ENCODE data around the gene ATAD3A. TPM values are rescaled to one million over a fixed set of nuclear protein-coding genes. Genes with fewer than 3 reads are reported as not detected.

The ATAD3A gene
- total RNA-seq, 2 experiments from 2014 or later = 17.0 to 19.5 TPM

GRCh38 chr1:1544544-1544943, 32.6 kb downstream of the ATAD3A start:
- peaks cover 22% of the 10 kb centered on the region for H3K36me3 ChIP-seq (ENCODE audit: insufficient read depth, low read length)
- ChIA-PET CTCF (no interaction called here), POLR2A (no interaction called here)
- intact Hi-C loops (cut with DNase I, micrococcal nuclease) = no loop called here
- ATAC-seq (ENCODE audit: poor library complexity) (no peak), DNase-seq (no peak)
- H3K4me1 ChIP-seq (ENCODE audit: insufficient read depth, low read length) = peaks cover 12% of the 10 kb centered on the region
- no peaks in the 10 kb centered on the region for H3K27me3 ChIP-seq (ENCODE audit: control insufficient read depth in 1 of 2, insufficient read depth in 2 of 2, low read length in 2 of 2)
- H3K9me3 Mint-ChIP-seq = no peaks in the 10 kb centered on the region
- H3K4me3 ChIP-seq (ENCODE audit: low read length) = no peak overlapping the region
- H3K27me3 Mint-ChIP-seq = no peaks in the 10 kb centered on the region
- TF ChIP-seq, protein P1, sequence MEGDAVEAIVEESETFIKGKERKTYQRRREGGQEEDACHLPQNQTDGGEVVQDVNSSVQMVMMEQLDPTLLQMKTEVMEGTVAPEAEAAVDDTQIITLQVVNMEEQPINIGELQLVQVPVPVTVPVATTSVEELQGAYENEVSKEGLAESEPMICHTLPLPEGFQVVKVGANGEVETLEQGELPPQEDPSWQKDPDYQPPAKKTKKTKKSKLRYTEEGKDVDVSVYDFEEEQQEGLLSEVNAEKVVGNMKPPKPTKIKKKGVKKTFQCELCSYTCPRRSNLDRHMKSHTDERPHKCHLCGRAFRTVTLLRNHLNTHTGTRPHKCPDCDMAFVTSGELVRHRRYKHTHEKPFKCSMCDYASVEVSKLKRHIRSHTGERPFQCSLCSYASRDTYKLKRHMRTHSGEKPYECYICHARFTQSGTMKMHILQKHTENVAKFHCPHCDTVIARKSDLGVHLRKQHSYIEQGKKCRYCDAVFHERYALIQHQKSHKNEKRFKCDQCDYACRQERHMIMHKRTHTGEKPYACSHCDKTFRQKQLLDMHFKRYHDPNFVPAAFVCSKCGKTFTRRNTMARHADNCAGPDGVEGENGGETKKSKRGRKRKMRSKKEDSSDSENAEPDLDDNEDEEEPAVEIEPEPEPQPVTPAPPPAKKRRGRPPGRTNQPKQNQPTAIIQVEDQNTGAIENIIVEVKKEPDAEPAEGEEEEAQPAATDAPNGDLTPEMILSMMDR (IDR thresholded peaks at IDR 0.05) = no peak
- no peak overlapping the region for H3K27ac Mint-ChIP-seq
- no peak overlapping the region for H3K27ac ChIP-seq (ENCODE audit: low read depth in 1 of 2, low read length in 2 of 2)
- peaks cover 7% of the 10 kb centered on the region for H3K36me3 Mint-ChIP-seq (ENCODE audit: low read depth)
- H3K4me1 Mint-ChIP-seq (ENCODE audit: low read depth) = peaks cover 5% of the 10 kb centered on the region
- peaks cover 0 to 5% of the 10 kb centered on the region in 2 experiments for H3K9me3 ChIP-seq (ENCODE audit: control insufficient read depth in 1 of 2, insufficient read depth in 1 of 2, low read length in 2 of 2)
- H3K4me3 Mint-ChIP-seq = no peak overlapping the region

- Mint-ChIP-seq H3K27me3 (no peaks in the 10 kb centered on the region), H3K9me3 (no peaks in the 10 kb centered on the region), H3K27ac (no peak overlapping the region), H3K36me3 (ENCODE audit: low read depth) (peaks cover 7% of the 10 kb centered on the region), H3K4me1 (ENCODE audit: low read depth) (peaks cover 5% of the 10 kb centered on the region), H3K4me3 (no peak overlapping the region)
- Histone ChIP-seq H3K27me3 (ENCODE audit: control insufficient read depth in 1 of 2, insufficient read depth in 2 of 2, low read length in 2 of 2) (no peaks in the 10 kb centered on the region), H3K4me1 (ENCODE audit: insufficient read depth, low read length) (peaks cover 5% of the 10 kb centered on the region), H3K9me3 (ENCODE audit: control insufficient read depth in 1 of 2, insufficient read depth in 1 of 2, low read length in 2 of 2) (peaks cover 0 to 5% of the 10 kb centered on the region in 2 experiments), H3K36me3 (ENCODE audit: insufficient read depth, low read length) (peaks cover 21% of the 10 kb centered on the region), H3K27ac (ENCODE audit: low read depth in 1 of 2, low read length in 2 of 2) (no peak overlapping the region), H3K4me3 (ENCODE audit: low read length) (no peak overlapping the region)
- DNase-seq = no peak
- POLR2A ChIA-PET = no interaction called here
- CTCF ChIA-PET = no interaction called here
- ATAC-seq (ENCODE audit: poor library complexity) = no peak
- intact Hi-C loops (cut with DNase I, micrococcal nuclease) = no loop called here
- TF ChIP-seq, protein P1 (IDR thresholded peaks at IDR 0.05) = no peak
These were observed 34.2 kb downstream of the ATAD3A start for GRCh38 chr1:1545946-1546737.

- no peaks in the 10 kb centered on the region for H3K4me1 Mint-ChIP-seq (ENCODE audit: low read depth)
- ChIA-PET CTCF (no interaction called here), POLR2A (no interaction called here)
- Histone ChIP-seq H3K9me3 (ENCODE audit: control insufficient read depth in 1 of 2, insufficient read depth in 1 of 2, low read length in 2 of 2) (peaks cover 0 to 3% of the 10 kb centered on the region in 2 experiments), H3K4me1 (ENCODE audit: insufficient read depth, low read length) (peaks cover 3% of the 10 kb centered on the region), H3K36me3 (ENCODE audit: insufficient read depth, low read length) (peaks cover 12% of the 10 kb centered on the region), H3K27ac (ENCODE audit: low read depth in 1 of 2, low read length in 2 of 2) (no peak overlapping the region), H3K27me3 (ENCODE audit: control insufficient read depth in 1 of 2, insufficient read depth in 2 of 2, low read length in 2 of 2) (no peaks in the 10 kb centered on the region), H3K4me3 (ENCODE audit: low read length) (no peak overlapping the region)
- H3K9me3 Mint-ChIP-seq = no peaks in the 10 kb centered on the region
- TF ChIP-seq, protein P1 (IDR thresholded peaks at IDR 0.05) = no peak
- H3K4me3 Mint-ChIP-seq = no peak overlapping the region
- intact Hi-C loops (cut with DNase I, micrococcal nuclease) = no loop called here
- ATAC-seq (ENCODE audit: poor library complexity) = no peak
- DNase-seq = no peak
- H3K36me3 Mint-ChIP-seq (ENCODE audit: low read depth) = no peaks in the 10 kb centered on the region
- H3K27me3 Mint-ChIP-seq = no peaks in the 10 kb centered on the region
- peak overlapping the region; percentile 55 for H3K27ac Mint-ChIP-seq
These were observed 35.0 kb downstream of the ATAD3A start for GRCh38 chr1:1547011-1547410.

All from CD4-positive, alpha-beta T cell (primary cell).